ENCODE data around the gene PPP2R5A.
"Not testable (repeated sequence)": the region's sequence is repeated elsewhere in the genome, so short reads cannot be mapped to it uniquely, and the experiment has no call there.

The PPP2R5A gene

DNA sequence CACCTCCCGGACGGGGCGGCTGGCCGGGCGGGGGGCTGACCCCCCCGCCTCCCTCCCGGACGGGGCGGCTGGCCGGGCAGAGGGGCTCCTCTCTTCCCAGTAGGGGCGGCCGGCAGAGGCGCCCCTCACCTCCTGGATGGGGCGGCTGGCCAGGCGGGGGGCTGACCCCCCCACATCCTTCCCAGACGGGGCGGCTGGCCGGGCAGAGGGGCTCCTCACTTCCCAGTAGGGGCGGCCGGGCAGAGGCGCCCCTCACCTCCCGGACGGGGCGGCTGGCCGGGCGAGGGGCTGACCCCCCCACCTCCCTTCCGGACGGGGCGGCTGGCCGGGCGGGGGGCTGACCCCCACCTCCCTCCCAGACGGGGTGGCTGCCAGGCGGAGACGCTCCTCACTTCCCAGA, 35.8 kb downstream of the PPP2R5A start:
- Mint-ChIP-seq H3K4me1 (ENCODE audit: low read depth in 2 of 2) (peaks cover 30 to 51% of the 10 kb centered on the region in 2 donors), H3K36me3 (ENCODE audit: insufficient read depth) (peaks cover 33% of the 10 kb centered on the region)
- H3K4me3 Mint-ChIP-seq; DNase-seq; H3K9me3 Mint-ChIP-seq; ATAC-seq (replicated peaks); H3K27ac Mint-ChIP-seq; H3K27me3 Mint-ChIP-seq: not testable (repeated sequence)

DNA sequence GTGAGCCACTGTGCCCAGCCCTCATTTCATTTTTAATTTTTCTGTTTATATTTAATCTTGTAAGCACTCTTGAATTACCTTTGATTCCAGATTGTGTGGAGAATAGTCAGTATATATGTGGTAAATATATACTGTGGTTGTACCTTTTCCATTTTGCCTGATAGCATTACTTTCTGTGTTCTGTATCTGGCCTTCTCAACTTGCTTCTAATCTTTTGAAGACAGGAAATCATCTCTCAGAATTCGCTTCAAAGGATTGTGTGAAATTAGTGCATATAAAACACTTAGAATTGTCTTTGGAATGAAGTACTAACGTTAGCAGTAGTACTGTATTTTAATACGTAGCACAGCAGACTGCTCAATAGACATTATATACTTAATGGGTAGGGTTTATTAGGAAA, 37.9 kb downstream of the PPP2R5A start:
- H3K27ac Mint-ChIP-seq = peak overlapping the region; percentile 35 to 71
- no peak for ATAC-seq (replicated peaks)
- H3K27me3 Mint-ChIP-seq = no peaks in the 10 kb centered on the region
- H3K9me3 Mint-ChIP-seq = no peaks in the 10 kb centered on the region
- peaks cover 21 to 37% of the 10 kb centered on the region in 2 donors for H3K4me1 Mint-ChIP-seq (ENCODE audit: low read depth in 2 of 2)
- peaks cover 36% of the 10 kb centered on the region for H3K36me3 Mint-ChIP-seq (ENCODE audit: insufficient read depth)
- H3K4me3 Mint-ChIP-seq = peak overlapping the region in 1 of 2 donors; percentile 47
- DNase-seq = no peak

DNA sequence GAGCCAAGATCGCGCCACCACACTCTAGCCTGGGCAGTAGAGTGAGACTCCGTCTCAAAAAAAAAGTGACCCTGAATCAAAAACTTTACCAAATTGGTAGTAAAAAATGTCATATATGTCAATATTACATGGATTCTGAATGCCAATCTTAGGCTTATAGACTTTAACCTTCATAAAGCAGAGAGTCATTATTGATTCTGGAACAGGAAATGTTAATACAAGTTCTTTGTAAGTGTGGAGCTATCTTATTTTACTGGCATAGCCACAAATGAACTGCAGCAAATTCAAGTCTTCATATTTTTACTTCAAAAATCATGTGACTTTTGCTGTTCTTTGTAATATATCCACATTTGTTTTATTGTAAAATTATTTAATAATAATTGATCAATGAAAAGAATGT, 41.3 kb downstream of the PPP2R5A start:
- peaks cover 43% of the 10 kb centered on the region for H3K36me3 Mint-ChIP-seq (ENCODE audit: insufficient read depth)
- peaks cover 16 to 38% of the 10 kb centered on the region in 2 donors for H3K4me1 Mint-ChIP-seq (ENCODE audit: low read depth in 2 of 2)
- H3K4me3 Mint-ChIP-seq = no peak overlapping the region
- no peaks in the 10 kb centered on the region for H3K27me3 Mint-ChIP-seq
- H3K27ac Mint-ChIP-seq = no peak overlapping the region
- DNase-seq (no peak), ATAC-seq (replicated peaks) (no peak)
- no peaks in the 10 kb centered on the region for H3K9me3 Mint-ChIP-seq

DNA sequence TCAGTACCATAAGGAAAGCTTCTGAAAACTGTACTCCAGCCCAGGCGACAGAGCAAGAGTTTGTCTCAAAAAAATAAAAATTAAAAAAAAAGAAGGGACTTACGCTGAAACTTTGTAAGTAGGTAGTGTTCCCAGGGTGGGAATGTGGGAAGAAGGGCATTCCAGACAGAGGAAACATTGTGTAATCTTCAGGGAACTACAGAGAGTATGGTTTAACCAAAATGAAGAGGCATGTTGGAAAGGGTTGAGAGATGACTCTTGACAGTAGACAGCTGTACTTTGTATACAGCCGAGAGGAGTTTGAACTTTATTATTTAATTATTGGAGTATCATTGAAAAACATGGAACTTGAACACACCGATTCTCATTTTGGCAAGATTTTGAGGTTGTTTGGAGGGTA, 43.0 kb downstream of the PPP2R5A start:
- H3K4me3 Mint-ChIP-seq = no peak overlapping the region

DNA sequence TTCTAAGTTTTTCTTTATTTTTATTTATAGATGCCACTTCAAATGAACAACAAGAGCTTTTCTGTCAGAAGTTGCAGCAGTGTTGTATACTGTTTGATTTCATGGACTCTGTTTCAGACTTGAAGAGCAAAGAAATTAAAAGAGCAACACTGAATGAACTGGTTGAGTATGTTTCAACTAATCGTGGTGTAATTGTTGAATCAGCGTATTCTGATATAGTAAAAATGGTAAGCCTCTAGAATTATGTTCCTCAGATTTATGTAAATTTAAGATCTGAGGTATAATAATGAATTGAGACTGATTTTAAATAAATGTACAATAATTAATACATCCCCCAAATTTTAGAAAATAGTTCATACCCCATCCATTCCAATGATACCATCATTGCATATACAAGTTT, 43.9 kb downstream of the PPP2R5A start:
- Mint-ChIP-seq H3K27me3 (no peaks in the 10 kb centered on the region), H3K4me1 (ENCODE audit: low read depth in 2 of 2) (peaks cover 8 to 30% of the 10 kb centered on the region in 2 donors), H3K36me3 (ENCODE audit: insufficient read depth) (peaks cover 59% of the 10 kb centered on the region), H3K9me3 (no peaks in the 10 kb centered on the region), H3K4me3 (no peak overlapping the region), H3K27ac (no peak overlapping the region)
- ATAC-seq (replicated peaks) (no peak), DNase-seq (no peak)

More for the DNA sequence above, 43.0 kb downstream of the PPP2R5A start:
- Mint-ChIP-seq H3K9me3 (no peaks in the 10 kb centered on the region), H3K4me1 (ENCODE audit: low read depth in 2 of 2) (peaks cover 10 to 33% of the 10 kb centered on the region in 2 donors), H3K27ac (no peak overlapping the region), H3K36me3 (ENCODE audit: insufficient read depth) (peaks cover 55% of the 10 kb centered on the region), H3K27me3 (no peaks in the 10 kb centered on the region)
- DNase-seq (no peak), ATAC-seq (replicated peaks) (no peak)

DNA sequence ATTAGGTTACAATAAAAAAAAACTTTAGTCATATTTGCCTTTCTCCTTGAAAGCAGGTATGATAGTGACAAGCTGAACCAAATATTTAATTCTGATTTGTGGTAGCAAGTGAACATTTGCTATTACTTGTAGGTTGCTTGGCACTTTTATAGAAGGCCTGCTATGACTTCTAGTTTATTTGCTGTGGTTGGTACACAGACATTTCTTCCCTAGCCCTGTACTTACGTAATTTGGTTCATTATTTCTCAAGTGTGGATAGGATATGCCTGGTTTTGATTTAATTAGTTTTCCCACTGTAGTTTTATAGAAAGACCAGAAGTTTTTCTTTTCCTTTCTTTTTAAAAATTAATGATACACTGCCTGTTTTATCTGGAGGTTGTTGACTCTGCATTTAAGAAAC, 55.9 kb downstream of the PPP2R5A start:
- H3K27ac Mint-ChIP-seq = peak overlapping the region in 1 of 2 donors; percentile 66

DNA sequence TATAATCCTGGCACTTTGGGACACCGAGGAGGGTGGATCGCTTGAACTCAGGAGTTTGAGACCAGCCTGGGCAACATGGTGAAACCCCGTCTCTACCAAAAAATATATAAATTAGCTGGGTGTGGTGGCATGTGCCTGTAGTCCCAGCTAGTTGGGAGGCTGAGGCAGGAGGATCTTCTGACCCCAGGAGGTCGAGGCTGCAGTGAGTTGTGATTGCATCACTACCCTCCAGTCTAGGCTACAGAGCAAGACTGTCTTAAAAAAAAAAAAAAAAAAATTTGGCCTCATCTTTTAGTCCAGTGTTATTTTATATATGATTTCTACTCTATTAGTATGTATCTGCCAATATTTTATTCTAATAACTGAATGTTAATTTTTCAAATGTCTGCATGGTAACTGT, 59.7 kb downstream of the PPP2R5A start:
- Mint-ChIP-seq H3K4me1 (ENCODE audit: low read depth in 2 of 2) (peaks cover 4 to 16% of the 10 kb centered on the region in 2 donors), H3K4me3 (no peak overlapping the region), H3K27me3 (no peaks in the 10 kb centered on the region), H3K9me3 (no peaks in the 10 kb centered on the region), H3K36me3 (ENCODE audit: insufficient read depth) (peaks cover 65% of the 10 kb centered on the region), H3K27ac (no peak overlapping the region)
- DNase-seq (no peak), ATAC-seq (replicated peaks) (no peak)

More for the DNA sequence above, 55.9 kb downstream of the PPP2R5A start:
- ATAC-seq (replicated peaks) (no peak), DNase-seq (no peak)
- no peaks in the 10 kb centered on the region for H3K9me3 Mint-ChIP-seq
- no peaks in the 10 kb centered on the region for H3K27me3 Mint-ChIP-seq
- H3K4me1 Mint-ChIP-seq (ENCODE audit: low read depth in 2 of 2) = peaks cover 10 to 23% of the 10 kb centered on the region in 2 donors
- peaks cover 60% of the 10 kb centered on the region for H3K36me3 Mint-ChIP-seq (ENCODE audit: insufficient read depth)
- no peak overlapping the region for H3K4me3 Mint-ChIP-seq

DNA sequence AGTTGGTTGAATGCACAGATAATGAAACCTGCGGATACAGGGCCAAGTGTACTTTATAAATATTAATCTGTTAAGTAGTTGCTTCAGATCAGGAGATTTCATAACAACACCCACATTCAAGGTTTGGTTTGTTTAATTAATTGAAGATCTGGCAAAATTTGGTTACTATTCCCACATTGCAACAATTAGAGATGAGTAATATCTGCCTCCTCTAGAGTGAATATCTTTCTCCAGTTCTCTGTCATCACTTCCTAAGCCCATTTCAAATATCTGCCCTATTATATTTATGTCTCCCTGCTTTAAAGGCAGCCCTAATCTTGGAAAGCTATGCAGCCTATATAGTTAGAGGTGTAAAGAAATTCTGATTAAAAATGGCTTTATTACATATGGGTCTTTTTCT, 61.4 kb downstream of the PPP2R5A start:
- Mint-ChIP-seq H3K9me3 (no peaks in the 10 kb centered on the region), H3K36me3 (ENCODE audit: insufficient read depth) (peaks cover 76% of the 10 kb centered on the region), H3K4me1 (ENCODE audit: low read depth in 2 of 2) (peaks cover 0 to 16% of the 10 kb centered on the region in 2 donors), H3K4me3 (no peak overlapping the region), H3K27me3 (no peaks in the 10 kb centered on the region), H3K27ac (no peak overlapping the region)
- DNase-seq = no peak
- no peak for ATAC-seq (replicated peaks)

DNA sequence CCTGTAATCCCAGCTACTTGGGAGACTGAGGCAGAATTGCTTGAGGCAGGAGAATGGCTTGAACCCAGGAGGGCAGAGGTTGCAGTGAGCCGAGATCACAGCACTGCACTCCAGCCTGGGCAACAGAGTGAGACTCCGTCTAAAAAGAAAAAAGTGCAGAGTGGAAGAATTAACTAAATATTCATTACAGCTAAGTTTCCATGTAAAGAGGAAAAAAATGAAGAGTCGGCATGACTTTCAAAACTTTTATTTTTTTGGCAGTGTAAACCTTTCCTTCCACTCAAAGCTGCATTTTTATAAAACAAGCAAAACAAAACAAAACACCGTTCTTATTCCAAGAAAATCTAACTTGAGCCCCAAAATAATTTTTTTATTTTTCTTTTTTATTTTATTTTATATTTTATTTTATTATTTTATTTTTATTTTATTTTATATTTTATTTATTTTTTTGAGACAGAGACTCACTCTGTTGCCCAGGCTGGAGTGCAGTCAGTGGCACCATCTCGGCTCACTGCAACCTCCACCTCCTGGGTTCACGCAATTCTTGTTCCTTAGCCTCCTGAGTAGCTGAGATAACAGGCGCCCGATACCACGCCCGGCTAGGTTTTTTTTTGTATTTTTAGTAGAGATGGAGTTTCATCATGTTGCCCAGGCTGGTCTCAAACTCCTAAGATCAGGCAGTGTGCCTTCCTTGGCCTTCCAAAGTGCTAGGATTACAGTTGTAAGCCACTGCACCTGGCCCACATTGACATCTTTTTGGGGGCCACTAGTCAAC, 66.6 kb downstream of the PPP2R5A start:
- peaks cover 86% of the 10 kb centered on the region for H3K36me3 Mint-ChIP-seq (ENCODE audit: insufficient read depth)
- H3K9me3 Mint-ChIP-seq = no peaks in the 10 kb centered on the region
- no peak overlapping the region for H3K4me3 Mint-ChIP-seq
- peak overlapping the region; percentile 38 to 74 for H3K27ac Mint-ChIP-seq
- ATAC-seq (replicated peaks) (no peak), DNase-seq (no peak)
- peaks cover 0 to 3% of the 10 kb centered on the region in 2 donors for H3K4me1 Mint-ChIP-seq (ENCODE audit: low read depth in 2 of 2)
- no peaks in the 10 kb centered on the region for H3K27me3 Mint-ChIP-seq

DNA sequence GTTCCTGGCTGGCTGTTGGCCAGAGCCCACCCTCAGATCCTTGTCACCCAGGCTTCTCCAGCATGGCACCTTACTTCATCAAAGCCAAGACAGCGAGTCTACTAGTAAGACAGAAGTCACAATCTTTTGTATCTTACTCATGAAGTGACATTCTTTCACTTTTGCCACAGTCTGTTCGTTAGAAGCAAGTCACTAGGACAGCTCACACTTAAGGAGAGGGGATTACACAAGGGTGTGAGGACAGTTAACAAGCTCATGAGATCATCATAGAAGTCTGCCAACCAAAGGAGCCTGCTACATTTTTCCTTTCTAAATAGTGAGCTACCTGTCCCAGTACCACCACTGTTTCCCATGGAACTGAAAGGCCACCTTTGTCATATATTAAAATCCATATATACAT, 68.0 kb downstream of the PPP2R5A start:
- DNase-seq (no peak), ATAC-seq (replicated peaks) (no peak)
- Mint-ChIP-seq H3K27me3 (no peaks in the 10 kb centered on the region), H3K4me1 (ENCODE audit: low read depth in 2 of 2) (no peaks in the 10 kb centered on the region), H3K4me3 (no peak overlapping the region), H3K36me3 (ENCODE audit: insufficient read depth) (peaks cover 86% of the 10 kb centered on the region), H3K27ac (peak overlapping the region; percentile 54 to 55), H3K9me3 (no peaks in the 10 kb centered on the region)

DNA sequence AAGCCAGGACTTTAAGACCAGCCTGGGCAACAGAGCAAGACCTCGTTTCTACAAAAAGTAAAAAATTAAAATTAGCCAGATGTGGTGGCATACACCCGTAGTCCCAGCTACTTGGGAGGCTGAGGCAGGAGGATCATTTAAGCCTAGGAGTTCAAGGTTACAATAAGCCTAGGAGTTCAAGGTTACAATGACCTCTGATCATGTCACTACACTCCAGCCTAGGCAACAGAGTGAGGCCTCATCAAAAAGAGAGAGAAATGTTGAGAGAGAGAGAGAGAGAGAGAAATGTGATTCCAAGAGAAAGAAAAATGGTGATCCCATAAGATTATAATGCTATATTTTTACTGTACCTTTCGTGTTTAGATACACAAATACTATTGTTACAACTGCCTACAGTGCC, 69.3 kb downstream of the PPP2R5A start:
- Mint-ChIP-seq H3K4me3 (no peak overlapping the region), H3K27me3 (no peaks in the 10 kb centered on the region), H3K36me3 (ENCODE audit: insufficient read depth) (peaks cover 88% of the 10 kb centered on the region), H3K9me3 (no peaks in the 10 kb centered on the region), H3K27ac (peak overlapping the region in 1 of 2 donors; percentile 8), H3K4me1 (ENCODE audit: low read depth in 2 of 2) (no peaks in the 10 kb centered on the region)
- DNase-seq (no peak), ATAC-seq (replicated peaks) (no peak)

DNA sequence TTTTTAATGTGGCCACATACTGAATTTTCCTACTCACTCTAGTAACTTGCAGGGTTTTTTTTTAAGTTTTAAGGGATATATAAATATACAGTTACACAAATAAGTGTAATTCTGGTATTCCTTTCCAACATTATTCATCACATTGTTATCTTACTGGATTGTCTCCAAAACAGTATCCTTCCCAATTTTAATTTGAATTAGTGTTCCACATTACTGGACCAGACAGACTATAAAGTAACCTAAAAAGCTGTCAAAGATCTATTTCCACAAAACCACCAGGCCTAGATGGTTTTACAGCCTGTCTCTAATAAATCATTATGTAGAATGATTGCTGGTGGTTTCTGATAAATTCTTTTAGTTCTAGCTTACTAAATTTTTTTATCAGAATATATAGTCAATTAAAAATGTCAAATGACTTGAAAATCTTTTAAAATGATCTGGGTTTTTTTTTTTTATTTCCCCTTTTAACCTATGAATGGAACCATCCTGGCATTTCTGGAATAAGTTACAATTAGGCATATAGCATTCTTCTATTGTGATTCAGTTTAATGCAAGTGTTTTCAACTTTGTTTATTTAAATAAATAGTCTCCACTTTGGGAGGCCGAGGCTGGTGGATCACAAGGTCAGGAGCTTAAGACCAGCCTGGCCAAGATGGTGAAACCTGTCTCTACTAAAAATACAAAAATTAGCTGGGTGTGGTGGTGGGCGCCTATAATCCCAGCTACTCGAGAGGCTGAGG, 70.2 kb downstream of the PPP2R5A start:
- Mint-ChIP-seq H3K27me3 (no peaks in the 10 kb centered on the region), H3K36me3 (ENCODE audit: insufficient read depth) (peaks cover 92% of the 10 kb centered on the region), H3K4me3 (no peak overlapping the region), H3K9me3 (no peaks in the 10 kb centered on the region), H3K27ac (peak overlapping the region in 1 of 2 donors; percentile 26), H3K4me1 (ENCODE audit: low read depth in 2 of 2) (no peaks in the 10 kb centered on the region)
- no peak for ATAC-seq (replicated peaks)
- no peak for DNase-seq

DNA sequence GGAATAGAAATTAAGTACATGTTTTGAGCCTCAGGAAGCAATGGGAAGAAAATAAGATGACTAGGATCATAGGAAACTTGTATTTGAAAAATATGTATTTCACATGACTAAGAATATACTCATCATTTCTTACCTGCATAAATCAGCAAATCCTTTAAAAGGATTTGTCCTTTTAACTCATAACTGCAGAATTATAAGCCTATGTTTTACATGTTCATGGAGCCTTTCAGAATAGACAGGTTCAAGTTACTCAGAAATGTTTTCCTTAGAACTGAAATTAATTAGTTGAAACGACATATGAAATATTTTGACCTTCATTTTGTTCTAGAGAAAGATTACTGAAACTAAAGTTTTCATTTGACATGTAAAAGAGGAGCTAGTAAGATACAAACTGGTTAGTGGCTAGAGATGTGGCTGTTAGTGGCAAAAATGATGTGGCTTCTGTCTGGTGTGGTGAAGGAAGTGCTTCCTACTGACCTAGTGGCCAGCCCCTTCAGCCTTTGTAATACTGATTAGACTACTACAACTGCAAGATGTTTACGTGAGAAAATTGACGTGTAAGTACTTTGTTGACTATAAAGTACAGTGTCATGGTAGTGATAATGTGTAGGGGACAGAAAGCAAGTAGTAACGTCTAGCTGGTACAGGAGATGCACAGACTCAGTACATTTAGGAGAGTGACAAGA, 74.7 kb downstream of the PPP2R5A start:
- ATAC-seq (replicated peaks) = no peak
- Mint-ChIP-seq H3K27me3 (no peaks in the 10 kb centered on the region), H3K36me3 (ENCODE audit: insufficient read depth) (peaks cover 87% of the 10 kb centered on the region), H3K9me3 (no peaks in the 10 kb centered on the region), H3K4me1 (ENCODE audit: low read depth in 2 of 2) (no peaks in the 10 kb centered on the region), H3K27ac (peak overlapping the region; percentile 19 to 44), H3K4me3 (no peak overlapping the region)
- no peak for DNase-seq
